GM18520 (cell line): ENCODE measurements around the gene BTBD2.
A peak's percentile ranks its signal among the peaks of the same experiment; 100 is the strongest.

Experiments
- ATAC-seq: cut with Tn5 transposase; IDR thresholded peaks from one replicate; pipeline ENCODE4 v1.9.1; 2021; ENCODE audit not compliant: unreplicated experiment

The BTBD2 gene

GRCh38 chr19:2015608-2015950 is at the start of gene BTBD2:
Gene BTBD2, minus strand, starts transcription at chr19:2015714. Its CDS starts 11 bp downstream, at chr19:2015703.
- ATAC-seq: no peak

GRCh38 chr19:2064788-2065524 is 49.4 kb upstream of the BTBD2 start:
- ATAC-seq: no peak

- no peak for ATAC-seq
Observed at GRCh38 chr19:2064395-2064787, 48.9 kb upstream of the BTBD2 start.

GRCh38 chr19:2063824-2064223 is 48.3 kb upstream of the BTBD2 start:
- no peak for ATAC-seq

GRCh38 chr19:2062770-2063169 is 47.3 kb upstream of the BTBD2 start:
- ATAC-seq: no peak

- no peak for ATAC-seq
Observed at GRCh38 chr19:2062389-2062729, 46.8 kb upstream of the BTBD2 start.

GRCh38 chr19:2061495-2062388 is 46.2 kb upstream of the BTBD2 start:
- peak; percentile 59 for ATAC-seq

- ATAC-seq: peak; percentile 21
Observed at GRCh38 chr19:2060884-2061494, 45.5 kb upstream of the BTBD2 start.

- ATAC-seq: no peak
Observed at GRCh38 chr19:2059422-2060201, 44.1 kb upstream of the BTBD2 start.

- ATAC-seq: no peak
Observed at GRCh38 chr19:2058570-2059421, 43.3 kb upstream of the BTBD2 start.

GRCh38 chr19:2057484-2058469 is 42.3 kb upstream of the BTBD2 start:
- no peak for ATAC-seq

- ATAC-seq: no peak
Observed at GRCh38 chr19:2056837-2057192, 41.3 kb upstream of the BTBD2 start.

- no peak for ATAC-seq
Observed at GRCh38 chr19:2055931-2056836, 40.7 kb upstream of the BTBD2 start.

GRCh38 chr19:2054763-2055162 is 39.2 kb upstream of the BTBD2 start:
- no peak for ATAC-seq

GRCh38 chr19:2053601-2054389 is 38.3 kb upstream of the BTBD2 start:
- no peak for ATAC-seq

- no peak for ATAC-seq
Observed at GRCh38 chr19:2051773-2052704, 36.5 kb upstream of the BTBD2 start.
